ENCODE measurements around the gene DAB2IP. TPM values are rescaled to one million over a fixed set of nuclear protein-coding genes. Genes with fewer than 3 reads are reported as not detected.
"Not testable (repeated sequence)": the region's sequence is repeated elsewhere in the genome, so short reads cannot be mapped to it uniquely, and the experiment has no call there.

DAB2IP gene
- polyA plus RNA-seq, 4 donors: 13.8 to 39.0 (median 28.3) TPM

- peaks cover 0 to 31% (median 4%) of the 10 kb centered on the region in 3 donors for H3K4me1 ChIP-seq (ENCODE audit: control insufficient read depth in 3 of 3, insufficient read depth in 2 of 3, low read depth in 1 of 3, low read length in 2 of 3)
- peaks cover 0 to 6% of the 10 kb centered on the region in 2 donors for H3K9me3 ChIP-seq (ENCODE audit: control insufficient read depth in 2 of 2, insufficient read depth in 1 of 2, low read depth in 1 of 2, low read length in 1 of 2)
- no peaks in the 10 kb centered on the region for H3K27me3 ChIP-seq (ENCODE audit: control insufficient read depth in 3 of 3, insufficient read depth in 3 of 3, low read length in 3 of 3)
- no peak for DNase-seq
- FAIRE-seq: no peak
- WGBS, 3 donors: 83 to 93% (median 87%) methylated on average over 3 of the region's 3 CpGs
- H3K4me3 ChIP-seq (ENCODE audit: low read depth in 1 of 3, low read length in 3 of 3): no peak overlapping the region
- H3K27ac ChIP-seq (ENCODE audit: low read depth in 1 of 3, low read length in 2 of 3): no peak overlapping the region
- H3K36me3 ChIP-seq (ENCODE audit: control insufficient read depth in 3 of 3, insufficient read depth in 2 of 3, low read depth in 1 of 3, low read length in 3 of 3): no peaks in the 10 kb centered on the region
Measured at GRCh38 chr9:121643473-121643872, 8.0 kb upstream of the DAB2IP start.

DNA sequence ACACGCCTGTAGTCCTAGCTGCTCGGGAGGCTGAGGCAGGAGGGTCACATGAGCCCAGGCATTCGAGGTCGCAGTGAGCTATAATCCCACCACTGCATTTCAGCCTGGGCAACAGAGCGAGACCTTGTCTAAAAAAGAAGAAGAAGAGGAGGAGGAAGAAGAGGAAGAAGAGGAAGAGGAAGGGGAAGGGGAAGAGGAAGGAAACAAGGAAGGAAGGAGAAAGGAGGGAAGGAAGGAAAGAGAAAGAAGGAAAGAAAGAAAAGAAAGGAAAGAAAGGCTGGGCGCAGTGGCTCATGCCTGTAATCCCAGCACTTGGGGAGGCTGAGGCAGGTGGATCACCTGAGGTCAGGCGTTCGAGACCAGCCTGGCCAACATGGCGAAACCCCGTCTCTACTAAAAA, 7.4 kb upstream of the DAB2IP start:
- WGBS, 3 donors: 88 to 91% (median 91%) methylated on average over 10 of the region's 10 CpGs
- not testable (repeated sequence) for H3K9me3 ChIP-seq (ENCODE audit: control insufficient read depth in 2 of 2, insufficient read depth in 1 of 2, low read depth in 1 of 2, low read length in 1 of 2); H3K27me3 ChIP-seq (ENCODE audit: control insufficient read depth in 3 of 3, insufficient read depth in 3 of 3, low read length in 3 of 3); DNase-seq; H3K36me3 ChIP-seq (ENCODE audit: control insufficient read depth in 3 of 3, insufficient read depth in 2 of 3, low read depth in 1 of 3, low read length in 3 of 3); H3K27ac ChIP-seq (ENCODE audit: low read depth in 1 of 3, low read length in 2 of 3); H3K4me3 ChIP-seq (ENCODE audit: low read depth in 1 of 3, low read length in 3 of 3); FAIRE-seq
- H3K4me1 ChIP-seq (ENCODE audit: control insufficient read depth in 3 of 3, insufficient read depth in 2 of 3, low read depth in 1 of 3, low read length in 2 of 3): peaks cover 0 to 32% (median 4%) of the 10 kb centered on the region in 3 donors

GRCh38 chr9:121645003-121645402, 6.4 kb upstream of the DAB2IP start:
- Histone ChIP-seq H3K36me3 (ENCODE audit: control insufficient read depth in 3 of 3, insufficient read depth in 2 of 3, low read depth in 1 of 3, low read length in 3 of 3) (no peaks in the 10 kb centered on the region), H3K4me1 (ENCODE audit: control insufficient read depth in 3 of 3, insufficient read depth in 2 of 3, low read depth in 1 of 3, low read length in 2 of 3) (peaks cover 0 to 32% (median 5%) of the 10 kb centered on the region in 3 donors), H3K27ac (ENCODE audit: low read depth in 1 of 3, low read length in 2 of 3) (no peak overlapping the region), H3K27me3 (ENCODE audit: control insufficient read depth in 3 of 3, insufficient read depth in 3 of 3, low read length in 3 of 3) (no peaks in the 10 kb centered on the region), H3K4me3 (ENCODE audit: low read depth in 1 of 3, low read length in 3 of 3) (no peak overlapping the region), H3K9me3 (ENCODE audit: control insufficient read depth in 2 of 2, insufficient read depth in 1 of 2, low read depth in 1 of 2, low read length in 1 of 2) (no peaks in the 10 kb centered on the region)
- WGBS, 3 donors: 28 to 42% (median 30%) methylated on average over 4 of the region's 4 CpGs
- no peak for FAIRE-seq
- no peak for DNase-seq

DNA sequence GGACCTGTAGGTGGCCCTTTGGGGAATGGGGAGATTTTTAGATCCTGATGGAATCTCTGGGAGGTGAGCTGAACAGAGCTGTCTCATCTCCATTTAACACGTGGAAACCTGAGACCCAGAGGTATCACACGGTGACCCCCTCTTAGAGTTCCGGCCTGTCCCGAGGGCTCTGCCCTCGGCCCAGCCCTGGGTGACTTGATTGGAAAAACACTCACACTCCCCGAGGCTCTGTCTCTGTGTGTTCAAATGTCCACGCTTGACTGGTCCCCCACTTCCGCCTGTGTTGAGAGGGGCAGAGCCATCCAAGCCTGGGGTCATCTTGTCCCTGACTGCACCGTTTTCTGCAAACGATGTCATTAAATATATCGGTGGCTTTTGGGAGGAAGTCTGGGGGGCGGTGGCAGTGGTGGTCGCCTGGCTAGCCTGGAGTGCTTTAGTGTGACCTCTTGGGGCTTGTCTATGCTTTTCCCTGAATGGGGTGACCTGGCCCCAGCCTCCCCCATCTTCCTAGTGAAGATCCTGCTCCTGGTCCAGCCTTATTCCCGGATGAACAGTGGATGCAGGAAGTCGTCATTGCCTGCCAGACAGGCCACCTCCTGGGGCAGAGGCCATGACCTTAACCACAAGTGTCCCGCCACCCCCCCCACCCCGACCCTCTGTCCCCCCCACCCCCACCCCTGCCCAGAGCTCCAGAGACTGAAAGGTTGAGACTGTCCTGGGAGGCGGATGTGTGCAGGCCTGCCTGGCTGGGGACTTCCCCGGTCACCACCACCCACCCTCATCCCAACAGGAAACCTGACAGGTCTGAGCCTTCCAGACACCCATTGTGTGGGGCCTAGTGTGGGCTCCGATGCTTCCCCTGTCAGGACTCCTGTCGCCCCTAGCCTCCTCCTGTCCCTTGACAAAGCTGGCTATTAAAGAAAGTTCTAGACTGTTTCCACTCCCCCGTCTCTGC, 5.3 kb upstream of the DAB2IP start:
- Histone ChIP-seq H3K27ac (ENCODE audit: low read depth in 1 of 3, low read length in 2 of 3) (peak overlapping the region in 1 of 3 donors; percentile 7), H3K4me3 (ENCODE audit: low read depth in 1 of 3, low read length in 3 of 3) (no peak overlapping the region), H3K27me3 (ENCODE audit: control insufficient read depth in 3 of 3, insufficient read depth in 3 of 3, low read length in 3 of 3) (no peaks in the 10 kb centered on the region), H3K36me3 (ENCODE audit: control insufficient read depth in 3 of 3, insufficient read depth in 2 of 3, low read depth in 1 of 3, low read length in 3 of 3) (no peaks in the 10 kb centered on the region), H3K9me3 (ENCODE audit: control insufficient read depth in 2 of 2, insufficient read depth in 1 of 2, low read depth in 1 of 2, low read length in 1 of 2) (no peaks in the 10 kb centered on the region), H3K4me1 (ENCODE audit: control insufficient read depth in 3 of 3, insufficient read depth in 2 of 3, low read depth in 1 of 3, low read length in 2 of 3) (peaks cover 0 to 32% (median 5%) of the 10 kb centered on the region in 3 donors)
- FAIRE-seq: no peak
- 74 to 90% (median 80%) methylated on average over 19 to 22 of the region's 22 CpGs for WGBS, 3 donors
- DNase-seq: no peak

DNA sequence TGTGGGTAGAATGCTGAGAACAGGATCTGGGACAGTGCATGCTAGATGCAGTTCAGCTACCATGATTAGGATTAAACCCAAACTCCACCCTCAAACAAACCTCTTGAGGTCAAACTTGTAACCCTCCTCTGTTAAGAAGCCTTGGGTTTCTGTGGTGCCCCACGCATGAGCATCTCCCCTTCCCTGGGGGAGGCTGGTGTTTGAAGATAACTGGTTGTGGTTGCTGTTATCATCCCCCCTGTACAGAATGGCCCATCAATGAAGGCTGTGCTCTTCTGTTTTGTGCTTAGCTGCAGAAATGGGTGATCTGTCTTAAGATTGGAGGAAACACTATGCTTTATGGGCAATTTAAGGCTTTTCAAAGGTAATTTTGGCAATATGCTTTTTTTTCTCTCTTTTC, 4.4 kb upstream of the DAB2IP start:
- no peak for FAIRE-seq
- no peaks in the 10 kb centered on the region for H3K9me3 ChIP-seq (ENCODE audit: control insufficient read depth in 2 of 2, insufficient read depth in 1 of 2, low read depth in 1 of 2, low read length in 1 of 2)
- H3K27ac ChIP-seq (ENCODE audit: low read depth in 1 of 3, low read length in 2 of 3): peak overlapping the region in 1 of 3 donors; percentile 7
- 63 to 84% (median 76%) methylated on average over 1 of the region's 1 CpG for WGBS, 3 donors
- DNase-seq: no peak
- no peak overlapping the region for H3K4me3 ChIP-seq (ENCODE audit: low read depth in 1 of 3, low read length in 3 of 3)
- peaks cover 0 to 32% (median 5%) of the 10 kb centered on the region in 3 donors for H3K4me1 ChIP-seq (ENCODE audit: control insufficient read depth in 3 of 3, insufficient read depth in 2 of 3, low read depth in 1 of 3, low read length in 2 of 3)
- H3K27me3 ChIP-seq (ENCODE audit: control insufficient read depth in 3 of 3, insufficient read depth in 3 of 3, low read length in 3 of 3): no peaks in the 10 kb centered on the region
- no peaks in the 10 kb centered on the region for H3K36me3 ChIP-seq (ENCODE audit: control insufficient read depth in 3 of 3, insufficient read depth in 2 of 3, low read depth in 1 of 3, low read length in 3 of 3)

GRCh38 chr9:121648172-121648571, 3.3 kb upstream of the DAB2IP start:
- DNase-seq (no peak), FAIRE-seq (no peak)
- no peak overlapping the region for H3K4me3 ChIP-seq (ENCODE audit: low read depth in 1 of 3, low read length in 3 of 3)

DNA sequence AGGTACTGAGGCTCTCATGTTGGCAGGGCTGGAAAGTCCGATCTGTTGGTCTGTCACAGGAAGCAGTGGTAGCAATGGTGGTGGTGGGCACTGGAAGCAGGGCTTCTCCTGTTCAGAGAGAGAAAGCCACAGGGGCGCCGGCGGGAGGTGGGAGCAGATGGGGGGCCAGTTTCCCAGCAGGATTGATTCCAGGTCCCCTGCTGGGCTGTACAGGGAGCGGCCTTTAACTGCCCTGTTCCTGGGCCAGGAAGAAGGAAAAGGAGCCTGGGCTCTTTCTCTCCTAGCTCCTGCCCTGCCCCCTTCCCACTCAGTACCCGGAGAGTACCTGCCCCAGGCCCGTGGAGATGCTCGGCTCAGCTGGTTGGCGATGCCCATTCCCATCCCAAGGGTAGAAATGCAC, 2.6 kb upstream of the DAB2IP start:
- no peak for FAIRE-seq
- Histone ChIP-seq H3K27ac (ENCODE audit: low read depth in 1 of 3, low read length in 2 of 3) (no peak overlapping the region), H3K4me3 (ENCODE audit: low read depth in 1 of 3, low read length in 3 of 3) (no peak overlapping the region), H3K9me3 (ENCODE audit: control insufficient read depth in 2 of 2, insufficient read depth in 1 of 2, low read depth in 1 of 2, low read length in 1 of 2) (no peaks in the 10 kb centered on the region), H3K27me3 (ENCODE audit: control insufficient read depth in 3 of 3, insufficient read depth in 3 of 3, low read length in 3 of 3) (no peaks in the 10 kb centered on the region), H3K36me3 (ENCODE audit: control insufficient read depth in 3 of 3, insufficient read depth in 2 of 3, low read depth in 1 of 3, low read length in 3 of 3) (peaks cover 0 to 4% (median 0%) of the 10 kb centered on the region in 3 donors), H3K4me1 (ENCODE audit: control insufficient read depth in 3 of 3, insufficient read depth in 2 of 3, low read depth in 1 of 3, low read length in 2 of 3) (peaks cover 0 to 43% (median 5%) of the 10 kb centered on the region in 3 donors)
- no peak for DNase-seq
- 65 to 80% (median 78%) methylated on average over 8 to 9 of the region's 9 CpGs for WGBS, 3 donors

More at GRCh38 chr9:121648172-121648571, 3.3 kb upstream of the DAB2IP start:
- 89 to 93% (median 92%) methylated on average over 5 of the region's 5 CpGs for WGBS, 3 donors
- Histone ChIP-seq H3K36me3 (ENCODE audit: control insufficient read depth in 3 of 3, insufficient read depth in 2 of 3, low read depth in 1 of 3, low read length in 3 of 3) (no peaks in the 10 kb centered on the region), H3K4me1 (ENCODE audit: control insufficient read depth in 3 of 3, insufficient read depth in 2 of 3, low read depth in 1 of 3, low read length in 2 of 3) (peaks cover 0 to 37% (median 5%) of the 10 kb centered on the region in 3 donors), H3K27me3 (ENCODE audit: control insufficient read depth in 3 of 3, insufficient read depth in 3 of 3, low read length in 3 of 3) (no peaks in the 10 kb centered on the region), H3K9me3 (ENCODE audit: control insufficient read depth in 2 of 2, insufficient read depth in 1 of 2, low read depth in 1 of 2, low read length in 1 of 2) (no peaks in the 10 kb centered on the region), H3K27ac (ENCODE audit: low read depth in 1 of 3, low read length in 2 of 3) (no peak overlapping the region)

- peak overlapping the region in 1 of 3 donors; percentile 45 for H3K4me3 ChIP-seq (ENCODE audit: low read depth in 1 of 3, low read length in 3 of 3)
- H3K27ac ChIP-seq (ENCODE audit: low read depth in 1 of 3, low read length in 2 of 3): peak overlapping the region; percentile 86 to 89 (median 89)
- no peak for FAIRE-seq
- H3K9me3 ChIP-seq (ENCODE audit: control insufficient read depth in 2 of 2, insufficient read depth in 1 of 2, low read depth in 1 of 2, low read length in 1 of 2): no peaks in the 10 kb centered on the region
- no peak for DNase-seq
- no peaks in the 10 kb centered on the region for H3K27me3 ChIP-seq (ENCODE audit: control insufficient read depth in 3 of 3, insufficient read depth in 3 of 3, low read length in 3 of 3)
- peaks cover 0 to 7% (median 0%) of the 10 kb centered on the region in 3 donors for H3K36me3 ChIP-seq (ENCODE audit: control insufficient read depth in 3 of 3, insufficient read depth in 2 of 3, low read depth in 1 of 3, low read length in 3 of 3)
- 35 to 55% (median 44%) methylated on average over 9 of the region's 9 CpGs for WGBS, 3 donors
- peaks cover 0 to 48% (median 5%) of the 10 kb centered on the region in 3 donors for H3K4me1 ChIP-seq (ENCODE audit: control insufficient read depth in 3 of 3, insufficient read depth in 2 of 3, low read depth in 1 of 3, low read length in 2 of 3)
Measured at GRCh38 chr9:121649476-121650216, 1.8 kb upstream of the DAB2IP start.
